NCI-H1436 (cell line): ENCODE results near the gene RAET1E.
"Not testable (repeated sequence)": the region's sequence is repeated elsewhere in the genome, so short reads cannot be mapped to it uniquely, and the experiment has no call there.

ENCODE experiments used
- DNase-seq: peaks from one replicate; lab custom pipeline; 2025; lab: John Stamatoyannopoulos, UW

Gene RAET1E

GRCh38 chr6:149889326-149889725 lies 8.6 kb downstream of the RAET1E start:
- no peak for DNase-seq

- no peak for DNase-seq
Measured at GRCh38 chr6:149888659-149889058, 9.3 kb downstream of the RAET1E start.

- no peak for DNase-seq
Measured at GRCh38 chr6:149888093-149888492, 9.8 kb downstream of the RAET1E start.

GRCh38 chr6:149887343-149887742 lies 10.6 kb downstream of the RAET1E start:
- DNase-seq, result no peak

GRCh38 chr6:149885888-149886287 lies 12.0 kb downstream of the RAET1E start:
- DNase-seq, result no peak

GRCh38 chr6:149884617-149885016 lies 13.3 kb downstream of the RAET1E start:
- no peak for DNase-seq

GRCh38 chr6:149884215-149884614 lies 13.7 kb downstream of the RAET1E start:
- no peak for DNase-seq

- DNase-seq, result no peak
Measured at GRCh38 chr6:149881860-149882259, 16.1 kb downstream of the RAET1E start.

GRCh38 chr6:149881066-149881766 lies 16.7 kb downstream of the RAET1E start:
- no peak for DNase-seq

- no peak for DNase-seq
Measured at GRCh38 chr6:149877659-149878058, 20.3 kb downstream of the RAET1E start.

- no peak for DNase-seq
Measured at GRCh38 chr6:149876241-149876933, 21.5 kb downstream of the RAET1E start.

GRCh38 chr6:149872233-149872632 lies 25.7 kb downstream of the RAET1E start:
- DNase-seq, result no peak

GRCh38 chr6:149871182-149871581 lies 26.7 kb downstream of the RAET1E start:
- DNase-seq, result no peak

- DNase-seq, result no peak
Measured at GRCh38 chr6:149869275-149869892, 28.5 kb downstream of the RAET1E start.

GRCh38 chr6:149867876-149868640 lies 29.9 kb downstream of the RAET1E start:
- DNase-seq, result no peak

- DNase-seq, result peak; percentile 47
Measured at GRCh38 chr6:149864578-149865535, 33.1 kb downstream of the RAET1E start.

- DNase-seq, result peak; percentile 72
Measured at GRCh38 chr6:149863698-149864577, 34.0 kb downstream of the RAET1E start, which contains the start of gene LRP11. LRP11 (minus strand) TSS chr6:149864359; CDS start chr6:149864020, 339 bp downstream.

- peak; percentile 40 for DNase-seq
Measured at GRCh38 chr6:149862922-149863697, 34.8 kb downstream of the RAET1E start.

- DNase-seq, result not testable (repeated sequence)
Measured at GRCh38 chr6:149862424-149862738, 35.5 kb downstream of the RAET1E start.
